ENCODE measurements around the gene PROSER2.

PROSER2 gene

DNA sequence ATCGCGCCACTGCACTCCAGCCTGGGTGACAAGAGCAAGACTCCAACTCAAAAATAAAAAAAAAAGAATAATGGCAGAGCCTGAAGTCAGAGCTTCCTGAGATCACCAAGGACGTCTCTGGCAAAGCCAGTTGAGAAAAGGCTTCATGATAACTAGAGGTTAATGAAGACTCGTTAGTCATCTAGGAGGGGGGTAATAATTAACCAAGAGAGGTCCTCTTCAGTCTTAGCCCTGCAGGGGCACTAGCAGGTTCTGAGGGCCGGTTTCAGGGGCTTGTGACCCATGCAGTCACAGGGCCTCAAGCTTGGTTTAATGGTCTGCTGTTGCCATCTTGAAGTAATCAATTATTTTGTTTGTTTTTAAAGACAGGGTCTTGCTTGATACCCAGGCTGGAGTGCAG, 28.6 kb upstream of the PROSER2 start:
- ATAC-seq (replicated peaks; ENCODE audit: extremely low read depth, poor library complexity, severe bottlenecking) (no peak), DNase-seq (ENCODE audit: low spot score in 2 of 2) (no peak)
- Mint-ChIP-seq H3K27ac (ENCODE audit: low read depth) (no peak overlapping the region), H3K4me1 (no peaks in the 10 kb centered on the region), H3K4me3 (no peak overlapping the region), H3K27me3 (peaks cover 30% of the 10 kb centered on the region), H3K36me3 (ENCODE audit: insufficient read depth) (no peaks in the 10 kb centered on the region), H3K9me3 (no peaks in the 10 kb centered on the region)

DNA sequence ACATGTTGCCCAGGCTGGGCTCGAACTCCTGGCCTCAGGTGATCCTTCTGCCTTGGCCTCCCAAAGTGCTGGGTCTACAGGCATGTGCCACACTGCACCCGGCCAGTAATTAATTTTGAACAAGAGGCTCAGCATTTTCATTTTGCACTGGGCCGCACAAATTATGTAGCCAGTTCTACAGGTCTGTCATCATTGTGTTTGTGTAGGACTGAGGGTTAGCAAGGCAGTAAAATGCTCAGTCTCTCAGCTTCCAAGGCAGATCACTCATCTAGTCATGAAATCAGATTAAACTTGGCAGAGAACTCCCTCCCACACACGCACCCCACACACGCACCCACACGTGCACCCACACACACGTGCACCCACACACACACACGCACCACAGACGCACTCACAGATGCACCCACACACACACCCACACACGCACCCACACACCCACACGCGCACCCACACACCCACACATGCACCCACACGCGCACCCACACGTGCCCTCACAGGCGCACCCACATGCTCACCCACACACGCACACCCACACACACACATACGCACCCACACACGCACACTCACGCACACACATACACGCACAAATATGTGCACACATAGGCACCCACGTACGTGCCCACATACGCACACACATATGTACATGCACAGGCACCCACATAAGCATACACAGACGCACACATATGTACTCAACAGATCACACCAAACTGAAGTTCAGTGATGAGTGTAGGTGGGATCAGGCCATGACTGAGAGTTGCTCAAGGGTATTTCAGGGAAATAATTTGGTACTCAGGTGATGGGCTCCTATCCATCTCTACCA, 27.8 kb upstream of the PROSER2 start:
- ATAC-seq (replicated peaks; ENCODE audit: extremely low read depth, poor library complexity, severe bottlenecking) (no peak), DNase-seq (ENCODE audit: low spot score in 2 of 2) (no peak)
- Mint-ChIP-seq H3K27me3 (peaks cover 30% of the 10 kb centered on the region), H3K9me3 (no peaks in the 10 kb centered on the region), H3K27ac (ENCODE audit: low read depth) (no peak overlapping the region), H3K4me3 (no peak overlapping the region), H3K4me1 (no peaks in the 10 kb centered on the region), H3K36me3 (ENCODE audit: insufficient read depth) (no peaks in the 10 kb centered on the region)

DNA sequence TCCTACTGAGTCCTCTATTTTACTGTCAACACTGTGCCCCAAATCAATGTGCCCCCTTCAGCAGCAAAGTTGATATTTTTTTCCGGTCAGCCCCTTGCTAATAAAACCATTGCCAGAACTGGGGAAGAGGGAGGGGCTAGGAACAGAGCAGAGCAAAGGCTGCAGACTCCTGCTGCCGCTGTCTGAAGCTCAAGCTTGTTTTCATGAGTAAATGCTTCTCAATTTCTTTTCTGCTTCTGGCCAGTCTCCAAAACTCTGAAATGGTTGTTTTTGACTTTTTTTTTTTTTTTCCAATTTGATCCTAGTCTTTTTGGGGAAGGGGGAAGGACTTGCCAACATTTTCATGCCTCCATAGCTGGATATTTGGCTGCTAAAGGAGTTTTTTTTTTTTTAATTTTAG, 26.7 kb upstream of the PROSER2 start:
- Mint-ChIP-seq H3K9me3 (no peaks in the 10 kb centered on the region), H3K4me1 (no peaks in the 10 kb centered on the region), H3K4me3 (no peak overlapping the region), H3K27me3 (peaks cover 22% of the 10 kb centered on the region), H3K36me3 (ENCODE audit: insufficient read depth) (no peaks in the 10 kb centered on the region), H3K27ac (ENCODE audit: low read depth) (no peak overlapping the region)
- DNase-seq (ENCODE audit: low spot score in 2 of 2) (no peak), ATAC-seq (replicated peaks; ENCODE audit: extremely low read depth, poor library complexity, severe bottlenecking) (no peak)

DNA sequence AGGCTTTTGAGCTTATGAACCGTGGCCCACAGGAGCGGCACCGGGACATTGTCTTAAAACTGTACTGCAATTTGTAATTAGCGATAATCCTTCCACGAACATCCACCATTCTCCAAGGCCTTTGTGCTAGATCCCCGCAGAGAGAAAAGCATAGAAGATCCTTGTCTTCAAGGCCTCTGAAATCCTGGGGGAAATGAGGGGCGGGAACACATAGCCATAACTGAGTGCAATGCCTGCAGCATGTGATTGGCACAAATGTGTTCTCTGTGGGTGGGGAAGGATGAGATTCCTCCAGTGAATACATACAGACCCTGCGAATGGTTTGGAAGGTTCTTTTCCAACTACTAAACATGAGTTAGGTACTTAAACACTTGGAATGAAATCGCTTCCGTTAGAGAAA, 25.9 kb upstream of the PROSER2 start:
- peaks cover 14% of the 10 kb centered on the region for H3K27me3 Mint-ChIP-seq
- no peak overlapping the region for H3K4me3 Mint-ChIP-seq
- no peak for ATAC-seq (replicated peaks; ENCODE audit: extremely low read depth, poor library complexity, severe bottlenecking)
- H3K4me1 Mint-ChIP-seq = no peaks in the 10 kb centered on the region
- H3K9me3 Mint-ChIP-seq = no peaks in the 10 kb centered on the region
- no peak overlapping the region for H3K27ac Mint-ChIP-seq (ENCODE audit: low read depth)
- DNase-seq (ENCODE audit: low spot score in 2 of 2) = no peak
- no peaks in the 10 kb centered on the region for H3K36me3 Mint-ChIP-seq (ENCODE audit: insufficient read depth)

DNA sequence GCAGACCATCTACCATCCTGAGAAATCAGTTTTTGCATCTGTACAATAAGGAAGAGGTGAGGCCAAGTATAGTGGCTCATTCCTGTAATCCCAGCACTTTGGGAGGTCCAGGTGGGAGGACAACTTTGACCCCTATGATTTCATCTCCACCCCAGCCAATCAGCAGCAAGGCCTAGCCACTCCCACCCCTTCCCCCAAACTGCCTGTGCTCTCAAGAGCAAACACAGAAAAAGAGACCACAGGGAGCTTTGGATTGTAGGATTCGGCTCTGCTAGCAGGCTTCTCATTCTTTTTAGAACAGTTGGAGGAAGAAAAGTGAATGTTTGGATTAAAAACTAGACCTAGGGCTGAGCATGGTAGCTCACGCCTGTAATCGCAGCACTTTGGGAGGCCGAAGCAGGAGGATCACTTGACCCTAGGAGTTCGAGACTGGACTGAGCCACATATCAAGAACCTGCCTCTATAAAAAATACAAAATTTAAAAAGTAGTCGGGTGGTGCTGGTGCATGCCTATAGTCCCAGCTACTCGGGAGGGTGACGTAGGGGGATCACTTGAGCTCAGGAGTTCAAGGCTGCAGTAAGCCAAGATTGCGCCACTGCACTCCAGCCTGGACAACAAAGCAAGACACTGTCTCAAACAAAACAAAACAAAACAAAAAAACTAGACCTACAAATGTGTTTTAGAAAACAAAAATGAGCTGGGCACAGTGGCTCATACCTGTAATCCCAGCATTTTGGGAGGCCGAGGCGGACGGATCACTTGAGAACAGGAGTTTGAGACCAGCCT, 25.1 kb upstream of the PROSER2 start:
- H3K36me3 Mint-ChIP-seq (ENCODE audit: insufficient read depth) = no peaks in the 10 kb centered on the region
- ATAC-seq (replicated peaks; ENCODE audit: extremely low read depth, poor library complexity, severe bottlenecking) = no peak
- H3K4me1 Mint-ChIP-seq = no peaks in the 10 kb centered on the region
- H3K27me3 Mint-ChIP-seq = peaks cover 10% of the 10 kb centered on the region
- H3K27ac Mint-ChIP-seq (ENCODE audit: low read depth) = no peak overlapping the region
- no peak overlapping the region for H3K4me3 Mint-ChIP-seq
- no peak for DNase-seq (ENCODE audit: low spot score in 2 of 2)
- H3K9me3 Mint-ChIP-seq = no peaks in the 10 kb centered on the region

DNA sequence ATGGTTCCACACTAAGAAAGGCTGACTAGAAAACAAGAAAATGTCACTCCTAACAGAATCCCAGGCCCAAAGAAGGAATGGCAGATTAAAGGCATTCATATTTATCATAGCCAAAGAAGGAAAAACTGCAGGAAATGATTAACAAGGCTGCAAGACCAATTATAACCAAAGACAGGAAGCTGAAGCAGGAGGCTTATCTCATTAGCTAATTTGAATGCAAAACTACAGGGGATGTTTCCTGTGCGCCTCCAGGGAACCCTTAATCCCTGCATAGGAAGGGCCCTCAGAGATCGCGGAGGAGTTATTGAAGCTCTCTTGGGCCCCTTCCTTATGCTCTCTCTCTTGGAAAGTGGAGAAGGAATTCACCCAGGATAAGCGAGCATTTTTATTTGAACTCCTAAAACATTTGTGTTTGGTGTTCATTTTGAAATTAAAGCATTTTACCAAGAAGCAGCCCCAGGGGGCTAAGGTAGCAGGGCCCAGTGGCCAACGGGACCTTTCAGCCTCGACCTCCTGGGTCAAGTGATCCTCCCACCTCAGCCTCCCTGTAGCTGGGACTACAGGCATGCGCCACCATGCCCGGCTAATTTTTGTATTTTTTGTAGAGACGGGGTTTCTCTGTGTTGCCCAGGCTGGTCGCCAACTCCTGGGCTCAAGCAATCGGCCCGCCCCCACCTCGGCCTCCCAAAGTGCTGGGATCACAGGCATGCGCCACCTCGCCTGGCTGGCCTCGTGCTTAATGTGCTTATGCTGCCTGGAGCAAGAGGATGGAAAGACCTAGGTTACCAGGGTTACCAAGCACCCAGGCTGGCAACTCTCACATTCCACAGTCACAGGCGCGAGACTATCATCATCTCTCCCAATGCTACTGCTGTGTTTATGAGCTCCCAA, 24.1 kb upstream of the PROSER2 start:
- ATAC-seq (replicated peaks; ENCODE audit: extremely low read depth, poor library complexity, severe bottlenecking) (no peak), DNase-seq (ENCODE audit: low spot score in 2 of 2) (no peak)
- Mint-ChIP-seq H3K27ac (ENCODE audit: low read depth) (no peak overlapping the region), H3K36me3 (ENCODE audit: insufficient read depth) (no peaks in the 10 kb centered on the region), H3K9me3 (no peaks in the 10 kb centered on the region), H3K4me3 (no peak overlapping the region), H3K4me1 (no peaks in the 10 kb centered on the region), H3K27me3 (no peaks in the 10 kb centered on the region)

DNA sequence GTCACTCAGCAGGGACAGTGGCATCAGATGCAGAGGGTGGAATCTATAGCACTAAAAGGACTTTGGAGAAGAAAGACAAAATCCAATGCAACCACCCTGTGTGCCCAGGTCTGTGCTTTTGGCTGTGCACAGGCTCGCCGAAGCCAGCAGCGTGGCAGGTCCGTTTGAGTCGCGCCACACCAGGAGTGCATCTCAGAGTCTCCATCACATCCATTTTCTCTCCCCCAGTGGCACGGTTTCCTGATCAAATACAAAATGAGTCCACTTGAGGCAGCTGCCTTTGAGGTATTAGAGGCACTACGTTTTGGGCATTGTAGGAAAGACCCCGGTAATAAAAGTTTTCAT, 23.4 kb upstream of the PROSER2 start:
- no peak overlapping the region for H3K4me3 Mint-ChIP-seq
- H3K27me3 Mint-ChIP-seq = peaks cover under 1% of the 10 kb centered on the region
- DNase-seq (ENCODE audit: low spot score in 2 of 2) = no peak
- H3K4me1 Mint-ChIP-seq = no peaks in the 10 kb centered on the region
- no peak overlapping the region for H3K27ac Mint-ChIP-seq (ENCODE audit: low read depth)
- no peak for ATAC-seq (replicated peaks; ENCODE audit: extremely low read depth, poor library complexity, severe bottlenecking)
- no peaks in the 10 kb centered on the region for H3K9me3 Mint-ChIP-seq
- H3K36me3 Mint-ChIP-seq (ENCODE audit: insufficient read depth) = no peaks in the 10 kb centered on the region

DNA sequence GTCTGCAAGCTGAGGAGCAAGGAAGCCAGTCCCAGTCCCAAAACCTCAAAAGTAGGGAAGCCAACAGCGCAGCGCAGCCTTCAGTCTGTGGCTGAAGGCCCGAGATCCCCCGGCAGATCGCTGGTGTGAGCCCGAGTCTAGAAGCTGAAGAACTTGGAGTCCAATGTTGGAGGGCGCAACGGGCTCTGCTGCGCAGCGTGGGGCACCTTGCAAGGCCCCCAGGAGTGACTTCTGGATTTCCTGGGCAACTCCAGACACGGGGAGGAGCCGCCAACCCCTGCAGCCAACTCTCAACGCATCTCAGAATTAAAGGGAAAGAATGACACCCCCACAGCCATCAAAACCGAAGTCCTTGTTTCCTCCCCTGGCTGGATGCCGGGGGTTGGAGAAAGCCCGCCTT, 18.8 kb upstream of the PROSER2 start:
- Mint-ChIP-seq H3K27me3 (peaks cover 45% of the 10 kb centered on the region), H3K4me1 (no peaks in the 10 kb centered on the region), H3K27ac (ENCODE audit: low read depth) (no peak overlapping the region), H3K36me3 (ENCODE audit: insufficient read depth) (no peaks in the 10 kb centered on the region), H3K9me3 (no peaks in the 10 kb centered on the region), H3K4me3 (no peak overlapping the region)
- DNase-seq (ENCODE audit: low spot score in 2 of 2) (no peak), ATAC-seq (replicated peaks; ENCODE audit: extremely low read depth, poor library complexity, severe bottlenecking) (no peak)

DNA sequence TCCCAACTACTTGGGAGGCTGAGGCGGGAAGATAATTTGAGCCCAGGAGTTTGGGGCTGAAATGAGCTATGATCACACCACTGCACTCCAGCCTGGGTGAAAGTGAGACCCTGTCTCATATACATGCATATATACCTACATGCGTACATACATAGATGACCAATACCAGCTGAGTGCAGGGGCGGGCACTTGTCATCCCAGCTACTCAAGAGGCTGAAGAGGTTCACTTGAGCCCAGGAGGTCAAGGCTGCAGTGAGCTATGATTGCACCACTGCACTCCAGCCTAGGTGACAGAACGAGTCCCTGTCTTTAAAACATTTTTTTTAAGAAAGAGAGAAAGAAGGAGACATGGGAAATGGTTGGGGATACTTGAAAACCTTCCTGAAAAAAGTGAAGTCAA, 17.4 kb upstream of the PROSER2 start:
- DNase-seq (ENCODE audit: low spot score in 2 of 2) (no peak), ATAC-seq (replicated peaks; ENCODE audit: extremely low read depth, poor library complexity, severe bottlenecking) (no peak)
- H3K4me3 Mint-ChIP-seq = no peak overlapping the region
- H3K4me1 Mint-ChIP-seq = no peaks in the 10 kb centered on the region
- H3K27ac Mint-ChIP-seq (ENCODE audit: low read depth) = no peak overlapping the region
- no peaks in the 10 kb centered on the region for H3K9me3 Mint-ChIP-seq
- H3K36me3 Mint-ChIP-seq (ENCODE audit: insufficient read depth) = no peaks in the 10 kb centered on the region
- H3K27me3 Mint-ChIP-seq = peaks cover 53% of the 10 kb centered on the region

DNA sequence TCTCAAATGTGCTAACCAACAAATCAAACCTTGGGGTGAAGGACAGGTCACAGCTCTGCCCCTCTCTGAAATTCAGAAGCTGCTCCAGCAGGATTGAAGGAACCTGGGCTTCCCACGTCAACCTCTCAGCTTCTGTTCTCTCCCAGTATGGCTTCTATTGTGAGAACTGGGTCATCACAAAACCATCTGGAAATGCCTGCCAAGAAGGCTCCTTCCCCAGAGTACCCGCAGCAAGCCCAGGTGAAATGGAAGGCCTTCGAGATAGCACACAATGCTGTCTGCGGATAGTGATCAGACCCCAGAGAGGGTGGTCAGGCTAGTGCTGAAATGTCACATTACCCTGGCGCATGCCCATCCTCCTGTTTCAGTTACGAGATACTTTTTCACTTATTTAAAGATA, 16.4 kb upstream of the PROSER2 start:
- H3K4me1 Mint-ChIP-seq = no peaks in the 10 kb centered on the region
- DNase-seq (ENCODE audit: low spot score in 2 of 2) (no peak), ATAC-seq (replicated peaks; ENCODE audit: extremely low read depth, poor library complexity, severe bottlenecking) (no peak)
- H3K4me3 Mint-ChIP-seq = no peak overlapping the region
- no peak overlapping the region for H3K27ac Mint-ChIP-seq (ENCODE audit: low read depth)
- H3K27me3 Mint-ChIP-seq = peaks cover 53% of the 10 kb centered on the region
- H3K9me3 Mint-ChIP-seq = no peaks in the 10 kb centered on the region
- H3K36me3 Mint-ChIP-seq (ENCODE audit: insufficient read depth) = no peaks in the 10 kb centered on the region

DNA sequence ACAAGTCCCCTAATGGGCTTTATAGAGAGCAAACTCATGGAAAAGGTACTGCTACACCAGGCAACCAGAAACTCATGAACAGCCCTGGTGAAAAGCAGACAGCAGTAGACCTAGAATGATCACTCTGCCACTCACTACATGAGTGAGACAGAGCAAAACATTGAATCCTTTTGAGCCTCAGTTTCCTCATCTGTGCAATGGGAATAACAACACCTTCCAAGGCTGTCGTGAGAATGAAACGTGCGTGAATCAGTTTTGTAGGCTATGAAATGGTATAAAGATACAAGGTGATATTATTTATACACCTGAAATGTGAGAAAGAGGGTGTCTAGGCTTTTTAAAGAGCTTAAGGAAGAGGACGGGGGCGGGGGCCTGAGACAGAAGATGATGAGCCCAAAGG, 14.3 kb upstream of the PROSER2 start:
- DNase-seq (ENCODE audit: low spot score in 2 of 2) (no peak), ATAC-seq (replicated peaks; ENCODE audit: extremely low read depth, poor library complexity, severe bottlenecking) (no peak)
- Mint-ChIP-seq H3K27ac (ENCODE audit: low read depth) (no peak overlapping the region), H3K4me1 (no peaks in the 10 kb centered on the region), H3K4me3 (no peak overlapping the region), H3K9me3 (no peaks in the 10 kb centered on the region), H3K36me3 (ENCODE audit: insufficient read depth) (no peaks in the 10 kb centered on the region), H3K27me3 (peaks cover 63% of the 10 kb centered on the region)

DNA sequence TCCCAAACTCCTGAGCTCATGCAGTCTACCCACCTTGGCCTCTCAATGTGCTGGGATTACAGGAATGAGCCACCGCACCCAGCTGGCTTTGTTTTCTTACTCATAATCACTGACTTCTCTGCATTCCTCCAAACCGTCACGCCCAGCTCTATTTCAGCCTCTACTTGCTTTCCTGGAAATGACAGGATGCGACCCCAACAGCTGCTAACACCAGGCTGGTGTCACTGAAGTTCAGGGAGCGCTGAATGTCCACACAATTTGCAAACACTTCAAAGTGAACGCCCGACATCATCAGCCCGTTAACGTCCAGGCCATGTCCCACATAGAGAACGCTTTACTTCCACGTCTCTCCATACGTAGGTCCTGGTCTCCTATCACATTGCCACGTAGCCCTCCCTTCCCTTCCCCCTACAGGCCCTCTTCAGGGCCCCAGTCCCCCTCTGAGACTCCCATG, 12.8 kb upstream of the PROSER2 start:
- no peak for DNase-seq (ENCODE audit: low spot score in 2 of 2)

More for the DNA sequence above, 12.8 kb upstream of the PROSER2 start:
- Mint-ChIP-seq H3K4me1 (no peaks in the 10 kb centered on the region), H3K9me3 (no peaks in the 10 kb centered on the region), H3K27ac (ENCODE audit: low read depth) (no peak overlapping the region), H3K4me3 (no peak overlapping the region), H3K36me3 (ENCODE audit: insufficient read depth) (no peaks in the 10 kb centered on the region), H3K27me3 (peaks cover 56% of the 10 kb centered on the region)
- ATAC-seq (replicated peaks; ENCODE audit: extremely low read depth, poor library complexity, severe bottlenecking) = no peak

Measured in central memory CD8-positive, alpha-beta T cell (primary cell).